Measurements from ENCODE around the gene CCNH.

The CCNH gene

DNA sequence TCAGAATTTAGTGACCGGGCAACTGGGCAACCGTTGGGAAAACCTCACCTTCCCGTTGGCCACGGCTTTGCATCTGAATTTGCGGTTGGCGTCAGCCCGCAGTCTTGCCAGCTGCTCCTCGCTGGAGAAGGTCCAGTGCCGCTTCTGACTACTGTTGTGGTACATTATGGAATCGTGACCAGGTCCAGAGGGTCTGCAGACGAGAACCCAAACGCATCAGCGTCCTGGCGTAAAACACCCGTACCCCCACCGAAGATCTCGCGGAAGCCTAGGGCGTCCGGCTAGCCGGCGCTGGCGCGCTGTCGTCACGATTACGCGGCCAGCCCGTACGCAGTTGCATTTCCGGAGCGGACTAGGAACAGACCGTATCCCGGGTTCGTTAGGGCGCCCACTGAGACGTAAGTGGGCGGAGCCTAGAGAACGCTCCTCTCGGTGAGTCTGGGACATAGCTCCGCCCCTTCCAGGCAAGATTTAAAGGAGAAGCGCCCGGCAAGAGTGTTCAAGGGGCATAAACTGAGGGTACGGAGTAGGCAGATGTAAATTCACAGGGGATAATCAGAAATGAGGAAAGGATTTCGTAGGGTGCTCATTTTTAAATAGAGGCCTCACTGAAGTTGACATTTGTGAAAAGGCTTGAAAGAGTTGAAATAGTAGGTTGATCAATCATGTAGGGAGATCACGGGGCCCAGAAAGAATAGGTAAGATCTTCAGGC is at the start of gene CCNH:
CCNH (minus strand) TSS at position 301 of the 713 bp plus-strand sequence; CDS start at position 165, 136 bp downstream.
- DNase-seq (ENCODE audit: insufficient read length, low spot score) (peak; percentile 61), FAIRE-seq (peak; percentile 98)

DNA sequence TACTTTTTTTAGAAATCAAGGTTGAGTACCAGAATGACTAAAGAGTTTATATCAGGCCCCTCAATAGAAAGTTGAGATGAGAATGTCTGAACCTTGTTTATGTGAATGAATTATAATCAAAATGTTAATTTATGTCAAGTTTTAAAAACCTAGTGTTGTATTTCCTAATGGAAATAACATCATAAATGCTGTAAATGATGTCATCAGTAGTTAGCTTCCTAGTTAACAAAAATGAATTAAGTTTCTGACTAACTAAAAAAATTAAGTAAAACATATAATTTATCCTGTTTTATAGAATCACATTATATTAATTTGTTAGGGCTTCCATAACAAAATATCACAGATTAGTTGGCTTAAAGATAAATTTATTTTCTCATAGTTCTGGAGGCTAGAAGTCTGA is 45.0 kb upstream of the CCNH start:
- FAIRE-seq (no peak), DNase-seq (ENCODE audit: insufficient read length, low spot score) (no peak)

DNA sequence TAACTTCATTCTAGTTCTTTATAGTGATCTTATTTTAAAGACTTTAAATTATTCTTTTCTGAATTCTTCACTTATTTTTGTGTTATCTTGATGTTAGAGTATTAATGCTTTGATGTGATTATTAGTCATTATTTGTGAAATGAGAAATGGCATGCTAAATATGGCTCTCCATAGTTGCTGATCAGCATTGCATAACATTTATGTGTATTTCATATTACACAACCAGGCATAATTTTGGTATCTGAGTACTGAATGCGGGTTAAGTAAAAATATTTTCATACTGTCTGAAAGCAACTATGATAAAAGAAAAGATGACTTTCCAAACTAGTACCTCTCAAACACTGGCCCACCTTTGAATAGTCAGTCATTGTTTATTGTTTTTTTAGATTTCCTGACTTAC is 41.1 kb upstream of the CCNH start:
- FAIRE-seq (no peak), DNase-seq (ENCODE audit: insufficient read length, low spot score) (no peak)

DNA sequence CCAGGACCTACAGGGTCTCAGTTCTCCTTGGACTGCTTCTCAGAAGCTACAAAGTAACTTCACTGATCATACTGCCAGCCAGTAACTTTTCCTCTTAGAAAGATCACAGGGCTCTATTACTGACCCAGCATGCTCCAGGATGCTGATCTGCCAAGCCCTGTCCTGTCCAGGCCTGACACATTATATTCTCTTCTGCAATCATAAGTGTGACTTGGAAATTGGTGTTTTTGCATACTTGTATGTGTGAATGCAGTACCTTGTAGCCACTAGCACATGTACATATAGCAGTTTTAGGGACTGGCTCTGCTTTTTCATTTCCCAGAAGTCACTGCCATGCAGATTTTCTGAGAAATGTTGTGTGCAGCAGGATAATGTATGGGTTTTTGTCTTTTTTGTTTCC is 40.1 kb upstream of the CCNH start:
- DNase-seq (ENCODE audit: insufficient read length, low spot score) = no peak
- no peak for FAIRE-seq

DNA sequence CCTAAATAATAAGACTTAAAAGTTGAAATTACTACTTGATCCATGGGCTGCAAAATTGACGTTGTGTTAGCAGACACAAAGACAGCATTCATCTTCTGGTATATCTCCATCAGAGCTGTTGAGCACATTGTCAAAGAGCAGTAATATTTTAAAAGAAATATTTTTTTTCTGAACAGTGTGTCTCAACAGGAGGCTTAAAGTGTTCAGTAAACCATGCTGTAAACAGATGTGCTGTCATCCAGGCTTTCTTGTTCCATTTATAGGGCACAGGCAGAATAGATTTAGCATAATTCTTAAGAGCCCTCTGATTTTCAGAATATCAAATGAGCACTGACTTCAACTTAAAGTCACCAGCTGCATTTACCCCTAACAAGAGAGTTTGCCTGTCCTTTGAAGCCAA is 29.7 kb upstream of the CCNH start:
- DNase-seq (ENCODE audit: insufficient read length, low spot score) = no peak
- no peak for FAIRE-seq

DNA sequence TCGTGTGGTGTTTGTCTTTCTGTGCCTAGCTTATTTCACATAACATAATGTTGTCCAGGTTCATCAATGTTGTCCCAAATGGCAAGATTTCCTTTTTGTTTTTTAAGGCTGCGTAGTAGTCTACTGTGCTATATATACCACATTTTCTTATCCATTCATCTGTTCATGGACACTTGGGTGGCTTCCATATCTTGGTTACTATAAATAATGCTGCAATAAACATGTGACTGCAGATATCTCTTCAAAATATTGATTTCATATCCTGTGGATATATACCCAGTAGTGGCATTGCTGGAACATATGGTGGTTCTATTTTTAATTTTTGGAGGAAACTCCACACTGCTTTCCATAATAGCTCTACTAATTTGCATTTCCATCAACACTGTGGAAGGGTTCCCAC is 25.5 kb upstream of the CCNH start:
- FAIRE-seq (no peak), DNase-seq (ENCODE audit: insufficient read length, low spot score) (no peak)

DNA sequence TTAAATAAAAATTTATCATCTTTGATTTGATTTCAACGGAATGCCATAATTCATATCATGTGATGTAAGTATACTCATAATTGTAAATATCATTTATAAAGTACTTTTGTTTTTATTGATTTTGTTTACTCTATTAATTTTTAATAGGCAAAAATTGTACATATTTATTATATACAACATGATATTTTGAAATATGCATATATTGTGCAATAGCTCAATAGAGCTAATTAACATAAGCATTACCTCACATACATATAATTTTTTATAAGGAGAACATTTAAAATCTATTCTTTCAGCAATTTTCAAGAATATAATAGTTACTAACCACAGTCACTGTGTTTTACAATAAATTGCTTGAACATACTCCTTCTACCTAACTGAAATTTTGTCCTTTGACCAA is 25.0 kb upstream of the CCNH start:
- FAIRE-seq (no peak), DNase-seq (ENCODE audit: insufficient read length, low spot score) (no peak)

DNA sequence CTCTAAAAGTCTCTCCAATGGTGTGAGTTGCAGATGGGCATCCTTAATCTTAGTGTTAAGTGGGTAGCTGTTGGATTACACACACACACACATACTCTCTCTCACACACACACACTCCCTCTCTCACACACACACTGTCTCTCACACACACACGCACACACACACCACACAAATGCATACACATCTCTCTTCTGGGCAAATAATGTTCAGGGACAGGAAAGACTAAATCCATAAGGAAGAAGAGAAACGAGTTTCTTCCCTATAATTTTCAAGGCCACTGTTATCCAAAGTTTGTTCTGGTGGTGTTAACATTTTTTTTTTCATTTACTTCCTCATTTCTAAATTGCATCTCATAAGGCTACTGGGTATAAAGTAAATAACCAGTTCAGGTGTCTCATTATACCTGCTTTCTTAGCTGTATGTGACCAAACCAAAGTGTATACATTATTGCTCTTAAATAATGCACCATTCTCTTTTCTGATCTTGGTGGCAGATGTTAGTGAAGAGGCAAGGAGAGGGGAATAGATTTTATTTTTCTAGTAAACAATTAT is 22.5 kb upstream of the CCNH start:
- FAIRE-seq (no peak), DNase-seq (ENCODE audit: insufficient read length, low spot score) (no peak)

DNA sequence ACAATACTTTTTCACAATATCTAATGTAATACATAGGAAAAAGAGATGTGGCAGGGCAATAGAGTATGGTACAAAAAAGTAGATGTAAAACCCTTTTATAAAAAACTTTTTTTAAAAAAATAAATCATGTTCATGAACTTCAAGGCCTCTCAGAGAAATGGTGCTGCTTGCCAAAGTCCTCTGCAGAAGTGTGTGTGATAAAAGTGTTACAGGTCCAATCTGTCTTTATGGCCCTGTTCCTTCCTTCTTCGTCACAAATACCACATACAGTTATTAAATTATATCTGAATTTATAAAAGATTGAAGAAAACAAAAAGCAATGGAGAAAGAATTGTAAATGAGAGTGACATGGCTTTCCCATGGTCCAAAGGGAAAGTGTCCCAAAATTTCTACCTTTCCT is 21.7 kb upstream of the CCNH start:
- DNase-seq (ENCODE audit: insufficient read length, low spot score) (no peak), FAIRE-seq (no peak)

DNA sequence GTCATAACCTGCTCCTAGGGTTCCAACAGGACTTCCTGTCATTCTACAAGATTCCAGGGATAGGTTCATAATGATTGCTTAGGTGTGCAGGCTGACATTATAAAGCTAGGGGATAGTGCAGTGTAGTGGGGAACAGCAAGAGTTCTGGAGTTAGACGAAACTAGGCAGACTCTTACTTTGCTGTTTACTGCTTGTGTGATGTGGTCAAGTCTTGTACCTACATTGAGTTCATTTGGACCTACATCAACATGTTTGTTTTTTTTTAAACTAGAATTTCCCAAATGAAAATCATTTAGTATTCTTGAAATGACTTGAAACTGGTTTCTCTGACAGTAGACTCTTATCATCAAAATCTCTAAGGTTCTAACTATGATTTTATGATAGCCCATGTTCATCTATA is 21.2 kb upstream of the CCNH start:
- DNase-seq (ENCODE audit: insufficient read length, low spot score) (no peak), FAIRE-seq (no peak)

DNA sequence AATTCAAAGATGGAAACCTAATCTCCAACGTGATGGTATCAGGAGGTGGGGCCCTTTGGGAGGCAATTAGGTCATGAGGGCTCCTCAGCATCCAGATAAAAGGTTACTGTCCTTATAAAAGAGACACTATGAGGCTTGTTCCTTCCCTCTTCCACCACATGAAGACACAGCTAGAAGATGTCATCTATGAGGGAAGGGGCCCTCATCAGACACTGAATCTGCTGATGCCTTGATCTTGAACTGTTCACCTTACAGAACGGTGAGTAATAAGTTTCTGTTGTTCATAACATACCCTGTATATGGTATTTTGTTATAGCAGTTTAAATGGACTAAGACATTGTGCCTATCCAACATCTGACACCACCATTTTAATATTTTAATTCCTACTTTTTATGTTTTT is 19.7 kb upstream of the CCNH start:
- no peak for DNase-seq (ENCODE audit: insufficient read length, low spot score)
- FAIRE-seq = no peak

DNA sequence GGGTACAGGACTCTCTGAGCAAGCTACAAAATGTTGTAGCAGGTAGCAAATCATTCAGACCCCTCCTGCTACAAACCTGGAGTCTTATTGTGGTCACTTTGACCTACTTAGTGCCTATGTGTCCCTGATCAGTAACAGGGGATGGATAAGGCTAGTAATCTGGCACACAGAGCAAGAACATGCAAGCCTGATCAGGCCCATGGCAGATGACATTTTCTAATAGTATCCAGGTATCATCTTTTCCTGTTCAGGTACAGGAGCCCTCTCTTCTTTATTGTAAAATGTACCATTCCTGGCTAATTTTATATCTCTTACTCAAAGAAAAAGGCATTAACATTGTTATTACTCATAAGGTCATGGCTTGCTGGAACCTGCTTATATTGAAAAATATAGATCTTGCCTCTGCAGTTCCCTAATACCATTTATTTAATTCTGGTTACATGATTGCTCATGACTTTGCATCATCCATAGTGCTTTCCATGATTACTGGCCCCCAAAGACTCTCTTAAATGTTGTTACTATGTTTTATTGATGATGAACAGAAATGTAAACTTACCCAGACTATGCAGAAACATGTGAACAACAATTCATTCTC is 18.2 kb upstream of the CCNH start:
- FAIRE-seq = no peak
- no peak for DNase-seq (ENCODE audit: insufficient read length, low spot score)

DNA sequence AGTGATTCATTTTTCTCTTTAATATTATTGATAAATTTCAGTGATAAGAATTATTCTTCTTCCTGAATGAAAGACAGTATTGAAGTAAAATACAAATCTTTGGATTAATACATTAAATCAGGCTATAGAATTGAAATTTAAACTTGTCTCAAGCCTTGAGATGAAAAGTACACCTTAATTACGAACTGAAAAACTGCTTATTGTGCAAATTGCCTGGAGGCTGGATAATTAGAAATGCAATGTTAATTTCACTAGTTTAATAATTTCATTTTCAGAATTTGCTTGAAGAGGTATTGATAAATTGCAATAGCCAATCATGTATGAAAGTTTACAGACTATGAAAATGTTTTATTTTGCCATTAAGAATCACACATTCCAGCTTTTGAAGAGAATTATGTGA is 11.0 kb upstream of the CCNH start:
- FAIRE-seq (no peak), DNase-seq (ENCODE audit: insufficient read length, low spot score) (no peak)

DNA sequence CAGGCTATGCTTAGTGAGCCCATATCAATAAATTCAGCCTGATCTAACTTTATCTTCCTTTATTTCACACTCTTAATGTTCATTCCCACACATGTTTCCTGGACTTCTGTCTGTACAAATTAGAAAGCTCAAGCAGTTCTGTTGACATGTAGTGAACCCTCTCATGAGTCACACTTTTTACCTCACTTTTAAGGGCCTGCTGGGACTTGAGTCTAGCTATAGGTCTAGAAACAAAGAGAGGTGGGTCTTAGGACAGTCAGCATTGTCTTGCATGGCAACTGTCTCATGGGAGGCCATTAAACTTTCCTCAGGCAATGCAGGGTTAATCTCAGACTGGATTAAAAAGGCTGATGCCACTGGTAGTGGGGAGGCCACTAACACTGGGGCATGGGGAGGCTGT is 8.6 kb upstream of the CCNH start:
- DNase-seq (ENCODE audit: insufficient read length, low spot score) = no peak
- FAIRE-seq = no peak

DNA sequence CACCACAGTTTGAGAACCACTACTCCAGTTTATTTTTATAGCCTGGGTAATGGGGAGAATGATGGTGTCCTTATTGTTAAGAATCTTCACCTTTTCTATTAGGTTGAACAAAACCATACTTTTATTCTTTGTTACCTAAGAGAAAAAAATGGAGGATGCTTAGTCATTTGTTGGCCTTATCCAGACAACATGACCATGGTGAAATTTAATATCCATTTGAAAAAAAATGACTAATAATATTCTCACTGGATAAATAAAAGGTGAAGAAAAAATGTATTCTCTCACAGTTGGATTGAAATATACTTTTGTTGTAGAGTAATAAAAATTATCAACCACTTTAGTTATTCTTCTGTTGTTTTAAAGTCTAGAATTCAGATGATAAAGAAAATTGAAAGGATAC is 5.8 kb upstream of the CCNH start:
- DNase-seq (ENCODE audit: insufficient read length, low spot score) (no peak), FAIRE-seq (no peak)

DNA sequence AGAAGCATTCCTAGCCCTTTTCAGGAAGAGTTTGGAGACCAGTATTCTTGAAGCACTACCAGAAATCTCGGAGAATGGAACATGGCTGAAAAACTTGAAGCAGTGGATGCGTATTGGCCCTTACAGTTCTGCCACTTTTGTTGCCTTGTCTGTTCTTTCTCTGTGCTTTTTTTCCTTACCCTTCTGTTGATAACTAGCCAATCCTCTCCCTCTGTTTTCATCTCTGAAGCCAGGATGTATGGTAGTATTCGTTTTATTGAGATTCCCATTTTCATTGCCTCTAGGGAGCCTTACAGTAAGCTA is 564 bp upstream of the CCNH start:
- no peak for FAIRE-seq
- no peak for DNase-seq (ENCODE audit: insufficient read length, low spot score)

DNA sequence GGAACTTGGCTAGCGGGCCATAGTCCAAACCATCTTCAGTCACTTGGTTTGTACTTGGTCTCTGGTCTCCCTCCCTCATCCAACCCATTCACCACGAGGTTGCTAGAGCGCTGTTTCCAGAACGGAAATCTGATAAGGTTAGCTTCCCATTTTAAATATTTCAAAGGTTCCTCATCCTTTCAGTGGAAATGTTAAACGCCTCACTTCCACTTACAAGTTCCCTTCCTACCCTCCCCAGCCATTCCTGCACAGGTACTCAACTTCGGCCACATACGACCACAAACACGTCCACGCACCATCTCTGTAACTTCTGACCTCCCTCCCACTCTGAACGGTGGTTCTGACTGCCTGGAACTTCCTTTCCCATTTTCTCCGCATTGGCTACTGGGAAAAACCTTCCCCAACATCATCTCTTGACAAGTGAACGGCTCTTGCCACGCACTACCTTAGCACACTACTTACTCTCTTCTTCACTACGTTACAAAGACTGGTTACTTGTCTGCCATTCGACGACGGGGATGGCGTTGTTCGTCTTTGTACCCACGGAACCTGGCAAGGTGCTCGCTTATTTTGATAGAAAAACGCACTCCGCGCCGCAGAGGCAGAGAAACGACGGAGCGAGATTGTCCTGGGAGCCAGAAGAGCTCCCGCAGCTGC is 629 bp downstream of the CCNH start:
- DNase-seq (ENCODE audit: insufficient read length, low spot score) = no peak
- no peak for FAIRE-seq

DNA sequence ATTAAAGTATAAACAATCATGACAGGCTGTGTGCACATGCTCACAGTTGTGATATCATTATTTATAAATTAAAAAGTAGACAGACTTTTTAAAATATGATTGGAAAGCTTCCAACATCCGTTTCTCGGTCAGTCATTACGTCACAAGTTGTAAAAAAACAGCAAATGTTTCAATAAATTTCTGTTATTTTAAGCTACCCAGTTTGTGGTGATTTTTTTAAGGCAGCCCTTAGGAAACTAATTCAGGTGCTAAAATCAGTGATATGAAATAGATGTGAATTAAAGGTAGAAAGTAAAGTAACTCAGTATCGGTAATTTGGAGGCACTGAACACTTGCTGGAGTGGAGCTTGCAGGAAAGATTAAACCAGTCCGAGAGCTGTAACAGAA is 1.2 kb downstream of the CCNH start:
- FAIRE-seq = peak; percentile 11
- DNase-seq (ENCODE audit: insufficient read length, low spot score) = no peak

DNA sequence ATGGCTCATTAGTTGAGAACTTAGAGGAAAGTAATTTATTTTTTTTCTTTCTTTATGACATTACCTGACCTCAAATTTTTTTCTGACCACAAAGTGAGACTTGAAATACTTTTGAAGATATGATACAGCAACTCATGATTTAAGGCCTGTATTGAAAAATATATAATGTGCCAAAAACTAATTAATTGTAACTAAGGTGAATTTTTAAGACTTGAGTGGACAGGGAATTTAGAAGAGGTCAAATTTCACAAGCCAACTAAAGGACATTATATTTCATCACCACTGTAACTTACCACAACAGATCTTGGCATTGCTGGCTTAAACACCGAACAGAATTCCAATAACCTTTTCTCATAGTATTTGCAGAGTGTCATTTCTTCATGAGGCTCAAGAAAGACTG is 1.8 kb downstream of the CCNH start:
- peak; percentile 61 for FAIRE-seq
- no peak for DNase-seq (ENCODE audit: insufficient read length, low spot score)

DNA sequence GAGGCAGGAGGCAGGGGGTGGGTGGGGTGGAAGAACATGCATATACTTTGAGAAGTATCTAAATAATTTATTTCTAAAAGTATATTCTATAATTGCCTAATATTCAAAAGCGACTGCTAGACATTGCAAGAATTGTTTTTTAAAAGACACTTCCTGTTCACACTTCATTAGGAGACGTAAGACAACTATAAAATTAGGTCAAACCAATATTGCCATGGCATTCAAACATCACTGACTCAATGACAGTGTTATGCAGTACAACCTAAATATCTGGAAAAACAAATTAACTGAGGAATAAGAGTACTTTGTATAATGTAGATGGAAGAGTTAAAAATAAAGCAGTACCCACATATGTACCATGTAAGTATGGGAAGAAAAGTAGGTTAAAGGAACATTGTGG is 4.5 kb downstream of the CCNH start:
- FAIRE-seq (no peak), DNase-seq (ENCODE audit: insufficient read length, low spot score) (no peak)

DNA sequence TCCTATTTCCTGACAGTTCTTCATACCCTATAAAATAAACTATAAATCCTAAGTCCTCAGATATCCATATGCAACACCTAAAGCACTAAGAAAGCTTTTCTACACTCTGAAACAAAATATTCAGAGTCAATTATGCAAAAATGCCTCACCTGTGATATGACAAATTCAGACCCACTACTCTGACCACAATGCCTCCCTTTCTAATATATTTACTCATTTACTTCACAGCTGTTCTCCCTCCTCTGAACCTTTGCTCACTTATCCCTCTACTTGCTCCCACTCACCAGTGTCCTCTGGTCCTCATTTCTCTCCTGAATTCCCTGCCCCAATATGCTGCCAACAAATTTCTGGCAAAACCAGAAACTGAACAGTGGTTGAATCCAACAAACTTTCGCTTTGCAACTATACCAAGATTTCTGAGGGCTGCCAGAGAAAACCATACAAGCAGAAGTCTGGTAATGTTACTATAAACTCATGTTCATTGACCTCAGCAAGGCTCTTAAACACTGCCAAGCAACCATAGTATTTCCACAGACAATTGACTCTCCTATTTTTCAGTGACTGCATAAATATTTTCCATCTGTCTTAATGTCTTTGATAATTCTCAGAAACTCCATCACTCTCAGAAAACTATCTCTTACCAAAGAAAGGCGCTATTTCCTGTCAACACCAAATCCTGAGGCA is 7.1 kb downstream of the CCNH start:
- FAIRE-seq (no peak), DNase-seq (ENCODE audit: insufficient read length, low spot score) (no peak)

DNA sequence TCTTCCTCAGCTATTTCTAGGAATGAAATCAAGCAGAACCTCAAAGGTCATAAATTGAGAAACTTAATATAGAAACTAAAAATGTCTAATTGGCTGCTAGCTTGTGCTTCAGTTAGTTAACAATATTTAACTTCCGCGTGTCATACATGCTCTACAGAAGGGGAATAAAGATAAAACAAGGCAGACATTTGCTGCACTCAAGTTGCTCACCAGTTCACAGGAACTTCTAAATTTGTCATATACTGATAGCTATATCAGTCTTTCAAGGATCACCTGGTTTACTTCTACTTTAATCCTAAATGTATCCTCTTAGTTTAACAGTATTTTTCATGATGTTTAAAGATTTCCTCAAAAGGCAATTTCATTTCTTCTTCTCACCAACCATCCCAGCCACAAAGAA is 8.4 kb downstream of the CCNH start:
- FAIRE-seq = no peak
- DNase-seq (ENCODE audit: insufficient read length, low spot score) = no peak

All from GM19239 (cell line).